ENCODE measurements around the gene NDUFS8. TPM values are rescaled to one million over a fixed set of nuclear protein-coding genes. Genes with fewer than 3 reads are reported as not detected.

The NDUFS8 gene
- total and polyA plus RNA-seq, 10 of the 15 experiments (the other 5 are each of a cell fraction or from before 2014, with no cell fraction given), result 17.6 to 308 (median 120) TPM

- peak; percentile 53 for ATAC-seq
- H3K4me1 ChIP-seq (ENCODE audit: control insufficient read depth, insufficient read depth, low read length), result peaks cover under 1% of the 10 kb centered on the region; the same call in 1 of the 2 replicates
- RAD21 ChIA-PET (ENCODE audit: unreplicated experiment), result interaction anchor here (2.0 kb wide), 1 partner anchor 10 kb away, joined by 5 read pairs; the partner anchor contains the start of gene ALDH3B1
- H3K4me3 ChIP-seq, result no peak overlapping the region
- no TSS peak for BruUV-seq (replicated peaks)
- 17% methylated on average over 11 of the region's 11 CpGs for WGBS (ENCODE audit: insufficient coverage, insufficient replicate concordance, low lambda C conversion rate, missing lambda C conversion rate)
- H3K9ac ChIP-seq (ENCODE audit: control insufficient read depth, insufficient read depth, low read length), result no peak overlapping the region
- intact Hi-C loops (cut with micrococcal nuclease; ENCODE audit: unreplicated experiment) (loop anchor here (10.0 kb wide), 1 partner anchor 434 kb away; no protein-coding TSS in a partner anchor), in situ Hi-C loops (cut with MboI) (no loop called here)
- H3K9me3 ChIP-seq (replicated peaks; ENCODE audit: control insufficient read depth, insufficient read depth, low read length), result no peaks in the 10 kb centered on the region
- no peak for DNase-seq (ENCODE audit: low read depth, low spot score)
- POLR2A ChIA-PET, result no interaction called here
- CTCF ChIA-PET, result no interaction called here
- no peaks in the 10 kb centered on the region for H3K36me3 ChIP-seq (ENCODE audit: control insufficient read depth in 2 of 2, insufficient read depth in 2 of 2, low read length in 1 of 2)
- H2AFZ ChIP-seq (ENCODE audit: control insufficient read depth, low read depth, low read length), result no peak overlapping the region
- H3K79me2 ChIP-seq (ENCODE audit: control insufficient read depth, insufficient read depth, low read length), result no peaks in the 10 kb centered on the region
- FAIRE-seq, result no peak
- SMC1A ChIA-PET (ENCODE audit: uncharacterized antibody, unreplicated experiment), result no interaction called here
- H3K27me3 ChIP-seq (replicated peaks in 1 of 2; ENCODE audit: control insufficient read depth in 2 of 2, insufficient read depth in 2 of 2, low read length in 1 of 2), result no peaks in the 10 kb centered on the region; a peak in 1 of 4 replicates
- no peaks in the 10 kb centered on the region for H4K20me1 ChIP-seq (ENCODE audit: control insufficient read depth, insufficient read depth)
- H3K4me2 ChIP-seq (ENCODE audit: control insufficient read depth, insufficient read depth), result no peak overlapping the region
- H3K27ac ChIP-seq (ENCODE audit: control insufficient read depth, insufficient read depth), result no peak overlapping the region
- TF ChIP-seq ZBTB11 (CRISPR knock-in tag; IDR thresholded peaks at IDR 0.05), result no peak
- TF ChIP-seq CEBPZ (IDR thresholded peaks at IDR 0.05; ENCODE audit: low read depth, low read length), result no peak
- TF ChIP-seq FOS (IDR thresholded peaks at IDR 0.05; ENCODE audit: borderline replicate concordance, extremely low read depth, insufficient read length), result no peak
- no peak for TF ChIP-seq JUND (IDR thresholded peaks at IDR 0.05; ENCODE audit: low read depth, low read length)
- TF ChIP-seq CTCF (IDR thresholded peaks at IDR 0.05 in 2 of 3, conservative IDR thresholded peaks at IDR 0.05 in 1 of 3; ENCODE audit: control insufficient read depth in 2 of 3, extremely low read depth in 1 of 3, insufficient read depth in 1 of 3, low read depth in 3 of 3, low read length in 3 of 3), result peak in 2 of 3 experiments; percentile 11 to 14; a peak in 1 of 6 replicates
- TF ChIP-seq KLF5 (IDR thresholded peaks at IDR 0.05; ENCODE audit: partially characterized antibody), result no peak
- no peak for TF ChIP-seq SRF (IDR thresholded peaks at IDR 0.05; ENCODE audit: low read depth in 2 of 2, low read length in 2 of 2)
- TF ChIP-seq CHD1 (IDR thresholded peaks at IDR 0.05; ENCODE audit: low read depth, low read length), result no peak
- TF ChIP-seq PKNOX1 (IDR thresholded peaks at IDR 0.05), result no peak
- TF ChIP-seq RAD21 (IDR thresholded peaks at IDR 0.05; ENCODE audit: insufficient read depth, low read depth, low read length), result 0 out of 2 replicates have a peak, but pooled peaks have one; percentile 2
Observed at GRCh38 chr11:68020575-68020974, 9.9 kb upstream of the NDUFS8 start.

Data from GM12878 (cell line).